ENCODE measurements around the gene KCNA2.

Gene KCNA2

DNA sequence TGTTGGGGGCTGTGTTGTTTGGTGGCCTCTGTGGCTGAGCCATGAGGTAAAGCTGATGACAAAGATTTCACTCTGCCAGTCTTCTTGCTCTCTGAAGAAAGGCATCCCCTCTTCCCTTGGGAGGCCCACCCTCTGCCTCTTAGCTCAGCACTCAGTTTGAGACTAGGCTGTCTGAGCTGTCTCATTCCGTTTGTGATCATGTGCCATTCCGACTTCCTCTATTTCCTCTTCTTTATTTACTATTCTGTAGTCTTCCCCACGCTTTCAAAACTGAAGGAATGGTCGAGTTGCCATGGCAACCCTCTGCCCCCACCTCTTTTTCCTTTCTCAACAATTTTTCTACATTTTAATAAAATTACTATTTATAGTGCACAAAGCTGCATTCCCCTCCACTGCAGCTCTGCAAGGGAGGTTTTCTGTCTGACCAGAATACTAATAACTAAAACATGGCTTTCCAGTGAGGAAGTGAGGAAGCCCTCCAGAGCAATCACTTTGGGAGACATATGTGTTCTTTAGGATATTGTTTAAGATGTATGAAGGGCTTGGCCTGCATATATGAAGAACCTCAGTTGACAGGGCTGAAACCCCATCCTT is 37.8 kb upstream of the KCNA2 start:
- no peak for TF ChIP-seq CTCF (IDR thresholded peaks at IDR 0.05; ENCODE audit: borderline replicate concordance, control extremely low read depth, extremely low read depth, insufficient read depth, missing control alignments)
- no peak for DNase-seq (ENCODE audit: low spot score)
- in situ Hi-C loops (cut with MboI; ENCODE audit: low sequenced_read_pairs, unreplicated experiment): no loop called here

- in situ Hi-C loops (cut with MboI; ENCODE audit: low sequenced_read_pairs, unreplicated experiment): no loop called here
- TF ChIP-seq CTCF (IDR thresholded peaks at IDR 0.05; ENCODE audit: borderline replicate concordance, control extremely low read depth, extremely low read depth, insufficient read depth, missing control alignments): no peak
- DNase-seq (ENCODE audit: low spot score): no peak
Observed at GRCh38 chr1:110639724-110640386, 33.7 kb upstream of the KCNA2 start.

DNA sequence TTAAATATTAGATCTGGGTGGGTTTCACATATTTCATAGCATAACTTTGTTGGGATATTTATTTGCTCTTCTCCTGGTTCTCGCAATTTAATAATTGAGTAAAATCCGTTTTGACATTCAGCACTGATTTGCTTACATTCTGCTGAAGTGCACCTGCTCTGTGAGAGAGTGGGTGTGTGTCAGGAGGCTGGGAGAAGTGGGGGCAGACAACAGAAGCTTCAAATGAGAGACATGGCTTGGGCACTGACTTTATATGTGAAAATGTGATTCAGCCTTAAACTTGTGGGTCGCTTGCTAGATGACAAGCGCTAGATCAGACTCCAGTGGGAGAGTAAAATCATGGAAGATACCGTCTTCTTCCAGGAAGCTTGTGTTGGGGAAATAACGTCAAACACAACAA is 32.4 kb upstream of the KCNA2 start:
- DNase-seq (ENCODE audit: low spot score): no peak
- in situ Hi-C loops (cut with MboI; ENCODE audit: low sequenced_read_pairs, unreplicated experiment): no loop called here
- no peak for TF ChIP-seq CTCF (IDR thresholded peaks at IDR 0.05; ENCODE audit: borderline replicate concordance, control extremely low read depth, extremely low read depth, insufficient read depth, missing control alignments)

GRCh38 chr1:110638058-110638457 is 31.9 kb upstream of the KCNA2 start:
- TF ChIP-seq CTCF (IDR thresholded peaks at IDR 0.05; ENCODE audit: borderline replicate concordance, control extremely low read depth, extremely low read depth, insufficient read depth, missing control alignments): no peak
- in situ Hi-C loops (cut with MboI; ENCODE audit: low sequenced_read_pairs, unreplicated experiment): no loop called here
- DNase-seq (ENCODE audit: low spot score): no peak

- in situ Hi-C loops (cut with MboI; ENCODE audit: low sequenced_read_pairs, unreplicated experiment): no loop called here
- no peak for TF ChIP-seq CTCF (IDR thresholded peaks at IDR 0.05; ENCODE audit: borderline replicate concordance, control extremely low read depth, extremely low read depth, insufficient read depth, missing control alignments)
- DNase-seq (ENCODE audit: low spot score): no peak
Observed at GRCh38 chr1:110637475-110637874, 31.3 kb upstream of the KCNA2 start.

GRCh38 chr1:110636149-110636935 is 30.2 kb upstream of the KCNA2 start:
- in situ Hi-C loops (cut with MboI; ENCODE audit: low sequenced_read_pairs, unreplicated experiment): no loop called here
- no peak for DNase-seq (ENCODE audit: low spot score)
- TF ChIP-seq CTCF (IDR thresholded peaks at IDR 0.05; ENCODE audit: borderline replicate concordance, control extremely low read depth, extremely low read depth, insufficient read depth, missing control alignments): no peak
